GM18526 (cell line): ENCODE data around the gene GRIFIN.

Source experiments
- POLR2A ChIP-seq: IDR thresholded peaks from 3 replicates; pipeline ENCODE4 v1.6.1; 2011; ENCODE audit not compliant: insufficient read length; ENCODE audit errors: extremely low read depth

Gene GRIFIN

GRCh38 chr7:2477447-2478398 is 1.5 kb upstream of the GRIFIN start:
- TF ChIP-seq POLR2A: no peak

GRCh38 chr7:2476776-2477446 is 713 bp upstream of the GRIFIN start:
- TF ChIP-seq POLR2A: no peak

DNA sequence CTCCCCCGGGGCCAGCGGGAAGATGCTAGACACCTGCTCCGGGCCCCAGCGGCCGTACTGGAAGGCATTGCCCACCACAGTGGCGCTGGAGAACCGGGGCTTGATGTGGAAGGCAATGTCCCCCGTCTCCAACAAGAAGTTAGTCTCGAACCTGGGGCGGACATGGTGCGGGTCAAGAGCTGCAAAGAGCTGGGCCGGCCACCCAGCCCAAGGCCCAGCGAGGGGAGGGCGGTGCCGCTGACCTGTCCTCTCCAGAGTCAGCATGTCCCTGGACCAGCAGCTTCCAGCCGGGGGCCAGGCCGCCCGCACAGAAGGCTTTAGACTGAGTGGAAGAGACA is 551 bp downstream of the GRIFIN start:
- no peak for TF ChIP-seq POLR2A

- TF ChIP-seq POLR2A: no peak
Measured at GRCh38 chr7:2474813-2475677, 1.2 kb downstream of the GRIFIN start.

GRCh38 chr7:2474224-2474623 is 2.0 kb downstream of the GRIFIN start:
- TF ChIP-seq POLR2A: no peak

GRCh38 chr7:2473496-2474180 is 2.6 kb downstream of the GRIFIN start:
- TF ChIP-seq POLR2A: no peak

DNA sequence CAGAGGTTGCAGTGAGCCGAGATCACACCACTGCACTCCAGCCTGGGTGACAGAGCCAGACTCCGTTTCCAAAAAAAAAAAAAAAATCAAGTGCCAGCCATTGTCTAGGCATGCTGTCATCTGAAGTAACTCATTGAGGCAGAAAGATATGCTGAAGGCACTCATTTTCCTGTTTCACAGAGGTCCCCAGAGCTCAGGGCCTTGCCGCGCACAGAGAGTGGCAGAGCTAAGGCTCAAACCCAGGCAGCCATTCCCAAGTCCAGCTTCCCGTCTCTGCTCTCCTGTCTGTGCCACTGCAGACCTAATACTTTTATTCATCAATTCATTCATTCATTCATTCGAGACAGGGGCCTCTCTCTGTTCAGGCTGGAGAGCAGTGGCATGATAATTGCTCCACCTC is 3.5 kb downstream of the GRIFIN start:
- TF ChIP-seq POLR2A: no peak

GRCh38 chr7:2471396-2471795 is 4.8 kb downstream of the GRIFIN start:
- no peak for TF ChIP-seq POLR2A

- no peak for TF ChIP-seq POLR2A
Measured at GRCh38 chr7:2471022-2471329, 5.2 kb downstream of the GRIFIN start.

- TF ChIP-seq POLR2A: no peak
Measured at GRCh38 chr7:2470204-2471021, 5.8 kb downstream of the GRIFIN start.

DNA sequence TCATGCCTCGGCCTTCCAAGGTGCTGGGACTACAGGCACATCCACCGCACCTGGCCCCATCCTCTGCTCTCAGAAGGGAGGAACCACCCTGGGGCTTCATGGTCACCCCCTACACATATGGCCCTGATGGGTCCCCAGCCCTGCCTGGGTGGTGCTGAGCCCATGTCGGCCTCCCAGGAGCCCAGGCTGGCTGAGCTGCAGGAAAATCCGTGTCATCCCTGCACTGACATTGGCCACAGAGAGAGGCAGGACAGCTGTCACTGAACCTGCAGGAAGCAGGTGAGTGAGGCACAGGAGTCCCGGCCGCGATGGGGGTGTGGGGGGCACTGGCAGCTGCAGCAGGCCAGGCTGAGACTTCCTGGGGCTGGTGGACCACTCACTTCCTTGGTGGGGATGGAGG is 8.0 kb downstream of the GRIFIN start:
- TF ChIP-seq POLR2A: no peak

GRCh38 chr7:2466675-2467074 is 9.5 kb downstream of the GRIFIN start:
- TF ChIP-seq POLR2A: no peak

DNA sequence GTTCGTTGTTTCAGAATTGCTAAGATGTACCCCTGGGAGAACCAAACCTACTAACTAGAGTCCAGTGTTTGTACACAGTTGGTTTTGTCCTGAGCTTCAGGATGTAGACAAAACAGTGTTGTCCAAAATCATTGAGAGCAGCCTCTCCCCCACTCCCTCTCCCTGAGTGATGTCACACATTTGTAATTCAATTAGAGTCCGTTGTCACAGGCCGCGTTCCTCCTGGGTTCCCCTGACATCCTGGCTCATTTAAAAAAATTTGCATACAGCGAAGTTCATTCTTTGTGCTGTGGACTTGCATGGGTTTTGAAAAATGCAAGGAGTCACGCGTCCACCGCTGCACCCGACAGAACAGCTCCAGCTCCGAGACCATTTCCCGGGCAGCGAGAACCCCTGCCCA is 10.3 kb downstream of the GRIFIN start:
- TF ChIP-seq POLR2A: no peak

GRCh38 chr7:2462731-2463130 is 13.5 kb downstream of the GRIFIN start:
- TF ChIP-seq POLR2A: no peak
